Esophagus squamous epithelium (tissue), 4 donors: Measurements from ENCODE around the gene WDR33.

ENCODE experiments used
- POLR2A ChIP-seq, 4 donors: fragments of 450-650 bp; IDR thresholded peaks; one replicate each; pipeline ENCODE4 v1.6.1; 2017; ENCODE audit warnings: antibody characterized with exemption in 4 of 4, mild to moderate bottlenecking in 4 of 4, moderate library complexity in 3 of 4
- TF ChIP-seq, protein P1 (sequence below), 6 experiments: fragments of 450-650 bp in 4 of 6; fragments of 200-600 bp in 2 of 6; sonication (generic) in 2 of 6; IDR thresholded peaks; one replicate each; pipeline ENCODE4 v1.5.1; 2016 to 2019; ENCODE audit warnings: antibody characterized with exemption in 6 of 6, mild to moderate bottlenecking in 4 of 6, moderate library complexity in 4 of 6

DNA sequence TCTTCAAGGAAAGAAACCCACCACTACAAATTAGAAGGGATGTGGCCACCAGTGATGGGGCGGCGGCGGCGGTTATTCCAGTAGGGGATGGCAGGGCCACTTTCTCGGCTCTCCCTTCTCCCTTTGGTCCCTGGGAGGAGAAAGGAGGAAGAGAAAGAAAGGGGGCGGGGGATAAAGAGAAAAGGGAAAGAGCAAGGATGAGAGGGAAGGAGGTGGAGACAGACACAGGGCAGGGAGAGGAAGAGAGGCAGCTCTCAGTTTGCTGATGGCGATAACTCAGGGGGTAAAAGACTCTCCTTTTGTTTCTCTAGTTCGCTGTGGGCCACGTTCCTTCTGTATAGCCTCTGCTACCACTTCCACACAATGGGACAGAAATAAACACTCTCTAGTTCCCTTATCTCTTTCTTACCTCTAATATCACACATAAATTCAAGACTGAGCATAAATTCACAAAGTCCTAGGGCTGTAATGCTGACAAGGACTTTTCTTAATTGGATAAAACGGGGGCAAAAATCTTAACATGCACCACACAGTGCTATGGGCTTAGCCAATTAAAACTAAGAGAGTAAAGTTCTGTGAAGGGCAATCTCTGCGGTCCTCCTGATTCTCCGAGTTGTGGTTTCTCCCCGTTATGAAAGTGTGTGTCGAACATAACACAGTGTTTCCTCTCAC is 95.1 kb downstream of the WDR33 start:
- no peak for TF ChIP-seq POLR2A (IDR thresholded peaks at IDR 0.05)
- TF ChIP-seq, protein P1, sequence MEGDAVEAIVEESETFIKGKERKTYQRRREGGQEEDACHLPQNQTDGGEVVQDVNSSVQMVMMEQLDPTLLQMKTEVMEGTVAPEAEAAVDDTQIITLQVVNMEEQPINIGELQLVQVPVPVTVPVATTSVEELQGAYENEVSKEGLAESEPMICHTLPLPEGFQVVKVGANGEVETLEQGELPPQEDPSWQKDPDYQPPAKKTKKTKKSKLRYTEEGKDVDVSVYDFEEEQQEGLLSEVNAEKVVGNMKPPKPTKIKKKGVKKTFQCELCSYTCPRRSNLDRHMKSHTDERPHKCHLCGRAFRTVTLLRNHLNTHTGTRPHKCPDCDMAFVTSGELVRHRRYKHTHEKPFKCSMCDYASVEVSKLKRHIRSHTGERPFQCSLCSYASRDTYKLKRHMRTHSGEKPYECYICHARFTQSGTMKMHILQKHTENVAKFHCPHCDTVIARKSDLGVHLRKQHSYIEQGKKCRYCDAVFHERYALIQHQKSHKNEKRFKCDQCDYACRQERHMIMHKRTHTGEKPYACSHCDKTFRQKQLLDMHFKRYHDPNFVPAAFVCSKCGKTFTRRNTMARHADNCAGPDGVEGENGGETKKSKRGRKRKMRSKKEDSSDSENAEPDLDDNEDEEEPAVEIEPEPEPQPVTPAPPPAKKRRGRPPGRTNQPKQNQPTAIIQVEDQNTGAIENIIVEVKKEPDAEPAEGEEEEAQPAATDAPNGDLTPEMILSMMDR (IDR thresholded peaks at IDR 0.05) = no peak
